SU-DHL-6 (cell line): Measurements from ENCODE around the gene TAS2R10.

Experiments used
- H2AFZ ChIP-seq: fragments of 200-600 bp; sonication (generic); 2 replicates; pipeline ENCODE4 v1.6.1; 2014; ENCODE audit warnings: low read depth, mild to moderate bottlenecking, moderate library complexity, mixed read lengths, antibody characterized with exemption, low read length; ENCODE audit not compliant: severe bottlenecking
- H3F3A ChIP-seq: fragments of 200-600 bp; shearing (Covaris generic); 2 replicates; pipeline ENCODE4 v1.6.0; 2016; ENCODE audit warnings: antibody characterized with exemption, mild to moderate bottlenecking; ENCODE audit not compliant: insufficient read depth
- H3K27ac ChIP-seq: fragments of 200-600 bp; sonication (generic); 2 replicates; pipeline ENCODE4 v1.5.1; 2016; ENCODE audit warnings: low read depth, mild to moderate bottlenecking, low read length, moderate library complexity, mixed read lengths
- H3K27me3 ChIP-seq: fragments of 200-600 bp; sonication (generic), shearing (Covaris generic); 2 replicates; pipeline ENCODE4 v1.6.0; 2014; ENCODE audit warnings: mild to moderate bottlenecking, low read length
- H3K36me3 ChIP-seq: fragments of 200-600 bp; sonication (generic); 2 replicates; pipeline ENCODE4 v1.6.1; 2014; ENCODE audit warnings: mild to moderate bottlenecking, low read length, mixed read lengths
- H3K4me2 ChIP-seq: fragments of 300-600, 200-600 bp; shearing (Covaris generic), sonication (generic); 2 replicates; pipeline ENCODE4 v1.6.0; 2014; ENCODE audit warnings: low read length, low read depth, mild to moderate bottlenecking; ENCODE audit not compliant: poor library complexity, severe bottlenecking
- H3K4me3 ChIP-seq: fragments of 200-600 bp; sonication (generic); 2 replicates; pipeline ENCODE4 v1.5.1; 2014; ENCODE audit warnings: antibody characterized with exemption, low read length, mild to moderate bottlenecking, mixed read lengths; ENCODE audit not compliant: insufficient read depth, poor library complexity, severe bottlenecking
- H3K79me2 ChIP-seq: fragments of 200-600 bp; sonication (generic); 2 replicates; pipeline ENCODE4 v1.6.1; 2014; ENCODE audit warnings: mild to moderate bottlenecking, low read length, moderate library complexity; ENCODE audit not compliant: insufficient read depth
- H3K9ac ChIP-seq: fragments of 200-600 bp; sonication (generic); 2 replicates; pipeline ENCODE4 v1.7.0; 2014; ENCODE audit warnings: mild to moderate bottlenecking, low read length
- H3K9me2 ChIP-seq: fragments of 200-600 bp; sonication (generic); replicated peaks from 2 replicates; pipeline ENCODE4 v1.6.1; 2014; ENCODE audit warnings: low read length; ENCODE audit not compliant: insufficient read depth
- H3K9me3 ChIP-seq: fragments of 200-600 bp; sonication (generic); 2 replicates; pipeline ENCODE4 v1.6.1; 2014; ENCODE audit warnings: low read length, mixed read lengths; ENCODE audit not compliant: insufficient read depth
- H4K20me1 ChIP-seq: fragments of 200-600 bp; sonication (generic); 2 replicates; pipeline ENCODE4 v1.6.1; 2014; ENCODE audit warnings: low read depth, mild to moderate bottlenecking, antibody characterized with exemption, low read length, moderate library complexity, mixed read lengths
- CTCF ChIP-seq: fragments of 200-600 bp; sonication (generic); IDR thresholded peaks from one replicate; pipeline ENCODE4 v1.5.1; 2017; ENCODE audit warnings: antibody characterized with exemption, mild to moderate bottlenecking, low read length, moderate library complexity; ENCODE audit not compliant: insufficient read depth, poor library complexity, severe bottlenecking
- EZH2phosphoT487 ChIP-seq: fragments of 200-600 bp; sonication (generic), shearing (Covaris generic); conservative IDR thresholded peaks from 2 replicates; pipeline ENCODE4 v1.6.1; 2018; ENCODE audit warnings: mild to moderate bottlenecking, antibody characterized with exemption, low read length, moderate library complexity, mixed read lengths

The TAS2R10 gene

GRCh38 chr12:10807186-10807585 is 19.0 kb downstream of the TAS2R10 start, which contains the start of gene TAS2R8:
Gene TAS2R8 (minus strand): TSS chr12:10807286. CDS start chr12:10806980, 306 bp downstream.
- Histone ChIP-seq H4K20me1 (no peaks in the 10 kb centered on the region), H3K27me3 (no peaks in the 10 kb centered on the region), H2AFZ (no peak within 1 kb of the TSS), H3F3A (no peaks in the 10 kb centered on the region), H3K9me3 (no peaks in the 10 kb centered on the region), H3K4me2 (no peak within 1 kb of the TSS), H3K9me2 (no peaks in the 10 kb centered on the region), H3K36me3 (no peaks in the 10 kb centered on the region), H3K27ac (no peak within 1 kb of the TSS), H3K79me2 (no peaks in the 10 kb centered on the region), H3K9ac (no peak within 1 kb of the TSS), H3K4me3 (no peak within 1 kb of the TSS)
- no peak for TF ChIP-seq CTCF
- TF ChIP-seq EZH2phosphoT487 = no peak

GRCh38 chr12:10802587-10802986 is 23.6 kb downstream of the TAS2R10 start, which contains the start of gene TAS2R7:
Gene TAS2R7 (minus strand): TSS chr12:10802627. CDS start chr12:10802570, 57 bp downstream.
- no peak for TF ChIP-seq EZH2phosphoT487
- TF ChIP-seq CTCF = no peak
- no peak within 1 kb of the TSS for H3K4me2 ChIP-seq
- H3K36me3 ChIP-seq = no peaks in the 10 kb centered on the region
- no peaks in the 10 kb centered on the region for H3K79me2 ChIP-seq
- H3F3A ChIP-seq = no peaks in the 10 kb centered on the region
- no peak within 1 kb of the TSS for H3K4me3 ChIP-seq
- H3K9me2 ChIP-seq = no peaks in the 10 kb centered on the region
- H3K27me3 ChIP-seq = no peaks in the 10 kb centered on the region
- H3K9ac ChIP-seq = no peak within 1 kb of the TSS
- no peak within 1 kb of the TSS for H2AFZ ChIP-seq
- no peaks in the 10 kb centered on the region for H3K9me3 ChIP-seq
- H4K20me1 ChIP-seq = no peaks in the 10 kb centered on the region
- no peak within 1 kb of the TSS for H3K27ac ChIP-seq

GRCh38 chr12:10801741-10802140 is 24.4 kb downstream of the TAS2R10 start:
- no peaks in the 10 kb centered on the region for H3F3A ChIP-seq
- H3K36me3 ChIP-seq = no peaks in the 10 kb centered on the region
- no peak overlapping the region for H3K4me3 ChIP-seq
- no peak overlapping the region for H2AFZ ChIP-seq
- no peaks in the 10 kb centered on the region for H3K79me2 ChIP-seq
- no peaks in the 10 kb centered on the region for H4K20me1 ChIP-seq
- TF ChIP-seq EZH2phosphoT487 = no peak
- no peak for TF ChIP-seq CTCF
- no peak overlapping the region for H3K27ac ChIP-seq
- H3K4me2 ChIP-seq = no peak overlapping the region
- H3K9ac ChIP-seq = no peak overlapping the region
- H3K9me3 ChIP-seq = no peaks in the 10 kb centered on the region
- no peaks in the 10 kb centered on the region for H3K9me2 ChIP-seq
- no peaks in the 10 kb centered on the region for H3K27me3 ChIP-seq
